MM.1S (cell line): ENCODE measurements around the gene OR1S1.

Experiments
- DNase-seq: peaks from one replicate; pipeline ENCODE4 v3.0.0-alpha.2; 2015
- H2AFZ ChIP-seq: fragments of 300-600 bp; sonication (generic); 2 replicates; pipeline ENCODE4 v1.6.0; 2016; ENCODE audit warnings: antibody characterized with exemption, low read length
- H3F3A ChIP-seq: fragments of 300-600 bp; sonication (generic); 2 replicates; pipeline ENCODE4 v1.6.1; 2016; ENCODE audit warnings: mild to moderate bottlenecking, antibody characterized with exemption, low read length, moderate library complexity, mixed read lengths; ENCODE audit not compliant: insufficient read depth
- H3K27ac ChIP-seq: fragments of 300-600 bp; sonication (generic); 2 replicates; pipeline ENCODE4 v1.5.1; 2016; ENCODE audit warnings: mild to moderate bottlenecking, low read length
- H3K27me3 ChIP-seq: fragments of 300-600 bp; sonication (generic); replicated peaks from 2 replicates; pipeline ENCODE4 v1.6.0; 2016; ENCODE audit warnings: low read length; ENCODE audit not compliant: insufficient read depth
- H3K36me3 ChIP-seq: fragments of 300-600 bp; sonication (generic); replicated peaks from 2 replicates; pipeline ENCODE4 v1.6.1; 2016; ENCODE audit warnings: mild to moderate bottlenecking, low read length, mixed read lengths; ENCODE audit not compliant: insufficient read depth
- H3K4me1 ChIP-seq: fragments of 300-600 bp; sonication (generic); 2 replicates; pipeline ENCODE4 v1.6.1; 2016; ENCODE audit warnings: low read length, mixed read lengths
- H3K4me2 ChIP-seq: fragments of 300-600 bp; sonication (generic); 2 replicates; pipeline ENCODE4 v1.6.0; 2016; ENCODE audit warnings: low read depth, low read length
- H3K4me3 ChIP-seq: fragments of 300-600 bp; sonication (generic); 2 replicates; pipeline ENCODE4 v1.5.1; 2016; ENCODE audit warnings: low read length, mixed read lengths
- H3K79me2 ChIP-seq: fragments of 300-600 bp; sonication (generic); 2 replicates; pipeline ENCODE4 v1.6.1; 2016; ENCODE audit warnings: mixed run types, low read length, mixed read lengths
- H3K9ac ChIP-seq: fragments of 300-600 bp; sonication (generic); 2 replicates; pipeline ENCODE4 v1.6.1; 2016; ENCODE audit warnings: low read length, mixed read lengths
- H3K9me2 ChIP-seq: fragments of 300-600 bp; sonication (generic); replicated peaks from 2 replicates; pipeline ENCODE4 v1.6.1; 2016; ENCODE audit warnings: mild to moderate bottlenecking, low read length, mixed read lengths; ENCODE audit not compliant: insufficient read depth
- H3K9me3 ChIP-seq: fragments of 300-600 bp; sonication (generic); replicated peaks from 2 replicates; pipeline ENCODE4 v1.6.1; 2016; ENCODE audit warnings: mild to moderate bottlenecking, low read length, mixed read lengths; ENCODE audit not compliant: insufficient read depth
- H4K20me1 ChIP-seq: fragments of 300-600 bp; sonication (generic); 2 replicates; pipeline ENCODE4 v1.6.1; 2016; ENCODE audit warnings: mild to moderate bottlenecking, low read length, moderate library complexity, mixed read lengths; ENCODE audit not compliant: insufficient read depth
- EZH2 ChIP-seq: fragments of 300-600 bp; sonication (generic); optimal IDR thresholded peaks from 2 replicates; pipeline ENCODE3; 2017; ENCODE audit warnings: low read depth, mild to moderate bottlenecking, antibody characterized with exemption, low read length, mixed read lengths
- EZH2phosphoT487 ChIP-seq: fragments of 300-600 bp; sonication (generic); IDR thresholded peaks from 2 replicates; pipeline ENCODE4 v1.6.1; 2018; ENCODE audit warnings: antibody characterized with exemption, low read length
- TF ChIP-seq, protein P1 (sequence below): fragments of 300-600 bp; sonication (generic); IDR thresholded peaks from 2 replicates; pipeline ENCODE4 v1.5.1; 2016; ENCODE audit warnings: antibody characterized with exemption, low read length, mixed read lengths

The OR1S1 gene

GRCh38 chr11:58195939-58196338 is 16.6 kb upstream of the OR1S1 start:
- H3K9ac ChIP-seq, result no peak overlapping the region

DNA sequence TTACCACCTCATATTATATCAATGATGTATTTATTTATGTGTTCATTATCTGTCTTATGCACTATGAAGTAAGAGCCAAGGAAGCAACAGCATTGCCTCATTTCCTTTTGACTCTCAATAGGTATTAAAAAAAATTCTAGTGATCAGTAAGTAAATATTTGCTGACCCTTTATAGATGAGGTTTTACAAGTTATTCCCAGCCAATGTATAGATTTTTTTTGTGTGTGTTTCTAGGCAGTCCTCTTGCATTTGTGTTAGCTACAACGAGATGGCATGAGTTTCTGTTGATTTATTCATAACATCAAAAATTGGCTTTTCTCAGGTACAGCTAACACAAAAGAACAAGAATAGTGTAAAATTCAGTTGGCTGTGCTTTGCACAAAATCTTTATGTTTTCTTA is 13.2 kb upstream of the OR1S1 start:
- Histone ChIP-seq H2AFZ (no peak overlapping the region), H3K36me3 (no peaks in the 10 kb centered on the region), H3K27ac (no peak overlapping the region), H3K27me3 (no peaks in the 10 kb centered on the region), H3K4me1 (no peaks in the 10 kb centered on the region), H4K20me1 (no peaks in the 10 kb centered on the region), H3K9me3 (no peaks in the 10 kb centered on the region), H3K4me2 (no peak overlapping the region), H3F3A (no peaks in the 10 kb centered on the region), H3K79me2 (no peaks in the 10 kb centered on the region), H3K9me2 (no peaks in the 10 kb centered on the region), H3K9ac (no peak overlapping the region), H3K4me3 (no peak overlapping the region)
- DNase-seq, result no peak
- no peak for TF ChIP-seq EZH2phosphoT487
- TF ChIP-seq, protein P1, sequence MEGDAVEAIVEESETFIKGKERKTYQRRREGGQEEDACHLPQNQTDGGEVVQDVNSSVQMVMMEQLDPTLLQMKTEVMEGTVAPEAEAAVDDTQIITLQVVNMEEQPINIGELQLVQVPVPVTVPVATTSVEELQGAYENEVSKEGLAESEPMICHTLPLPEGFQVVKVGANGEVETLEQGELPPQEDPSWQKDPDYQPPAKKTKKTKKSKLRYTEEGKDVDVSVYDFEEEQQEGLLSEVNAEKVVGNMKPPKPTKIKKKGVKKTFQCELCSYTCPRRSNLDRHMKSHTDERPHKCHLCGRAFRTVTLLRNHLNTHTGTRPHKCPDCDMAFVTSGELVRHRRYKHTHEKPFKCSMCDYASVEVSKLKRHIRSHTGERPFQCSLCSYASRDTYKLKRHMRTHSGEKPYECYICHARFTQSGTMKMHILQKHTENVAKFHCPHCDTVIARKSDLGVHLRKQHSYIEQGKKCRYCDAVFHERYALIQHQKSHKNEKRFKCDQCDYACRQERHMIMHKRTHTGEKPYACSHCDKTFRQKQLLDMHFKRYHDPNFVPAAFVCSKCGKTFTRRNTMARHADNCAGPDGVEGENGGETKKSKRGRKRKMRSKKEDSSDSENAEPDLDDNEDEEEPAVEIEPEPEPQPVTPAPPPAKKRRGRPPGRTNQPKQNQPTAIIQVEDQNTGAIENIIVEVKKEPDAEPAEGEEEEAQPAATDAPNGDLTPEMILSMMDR, result no peak
- no peak for TF ChIP-seq EZH2

More at GRCh38 chr11:58195939-58196338, 16.6 kb upstream of the OR1S1 start:
- H3K36me3 ChIP-seq, result no peaks in the 10 kb centered on the region
- no peak overlapping the region for H3K4me3 ChIP-seq
- H4K20me1 ChIP-seq, result no peaks in the 10 kb centered on the region
- H3K9me2 ChIP-seq, result no peaks in the 10 kb centered on the region
- H3K79me2 ChIP-seq, result no peaks in the 10 kb centered on the region
- H3K4me1 ChIP-seq, result no peaks in the 10 kb centered on the region
- H3K27ac ChIP-seq, result no peak overlapping the region
- no peaks in the 10 kb centered on the region for H3K27me3 ChIP-seq
- no peaks in the 10 kb centered on the region for H3F3A ChIP-seq
- no peaks in the 10 kb centered on the region for H3K9me3 ChIP-seq
- TF ChIP-seq, protein P1, result no peak
- TF ChIP-seq EZH2phosphoT487, result no peak
- no peak for TF ChIP-seq EZH2
- no peak overlapping the region for H2AFZ ChIP-seq
- no peak overlapping the region for H3K4me2 ChIP-seq
- no peak for DNase-seq

DNA sequence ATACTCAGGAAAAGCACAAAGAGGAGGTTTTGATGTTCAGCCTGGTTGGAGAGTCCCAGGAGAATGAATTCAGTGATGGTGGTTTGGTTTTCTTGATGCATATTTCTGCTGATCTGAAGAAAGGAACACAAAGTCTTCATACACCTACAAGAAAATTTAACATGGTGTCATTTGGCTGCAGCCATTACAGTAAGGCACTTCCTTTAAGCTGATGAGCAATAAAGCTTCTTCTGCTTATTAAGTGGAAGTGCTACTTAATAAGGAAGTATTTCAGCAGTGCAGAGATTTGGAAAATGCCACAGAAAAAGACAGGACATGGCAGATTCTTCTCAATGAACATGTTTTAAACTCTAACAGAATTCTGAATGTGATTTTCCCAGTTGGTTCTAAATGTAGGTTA is 8.5 kb upstream of the OR1S1 start, which contains the start of gene OR1S2:
OR1S2 (minus strand) TSS at position 101 of the 400 bp plus-strand sequence; CDS start at position 101, 0 bp downstream.
- no peak within 1 kb of the TSS for H3K4me2 ChIP-seq
- H3K4me1 ChIP-seq, result no peaks in the 10 kb centered on the region
- H3K9me3 ChIP-seq, result no peaks in the 10 kb centered on the region
- no peaks in the 10 kb centered on the region for H3K79me2 ChIP-seq
- H3K9me2 ChIP-seq, result no peaks in the 10 kb centered on the region
- H3F3A ChIP-seq, result no peaks in the 10 kb centered on the region
- H3K27ac ChIP-seq, result no peak within 1 kb of the TSS
- DNase-seq, result no peak
- no peak within 1 kb of the TSS for H3K4me3 ChIP-seq
- H3K36me3 ChIP-seq, result no peaks in the 10 kb centered on the region
- H4K20me1 ChIP-seq, result no peaks in the 10 kb centered on the region
- no peaks in the 10 kb centered on the region for H3K27me3 ChIP-seq
- H3K9ac ChIP-seq, result no peak within 1 kb of the TSS
- H2AFZ ChIP-seq, result no peak within 1 kb of the TSS
- no peak for TF ChIP-seq EZH2phosphoT487
- TF ChIP-seq EZH2, result no peak
- TF ChIP-seq, protein P1, result no peak
